ENCODE results near the gene PTCHD4. TPM values are rescaled to one million over a fixed set of nuclear protein-coding genes. Genes with fewer than 3 reads are reported as not detected.

PTCHD4 gene
- total and polyA plus RNA-seq, 2 experiments from 2014 or later, result 1.3 to 2.3 TPM

- no peaks in the 10 kb centered on the region for H3K27me3 ChIP-seq
- H3K27ac ChIP-seq, result no peak overlapping the region
- no peak overlapping the region for H2AFZ ChIP-seq
- TF ChIP-seq CTCF (IDR thresholded peaks at IDR 0.05; ENCODE audit: poor library complexity), result no peak
- TF ChIP-seq EZH2 (IDR thresholded peaks at IDR 0.05; ENCODE audit: borderline replicate concordance), result no peak
- no peak for TF ChIP-seq EZH2phosphoT487 (IDR thresholded peaks at IDR 0.05; ENCODE audit: low read depth, severe bottlenecking, unreplicated experiment)
- no peaks in the 10 kb centered on the region for H3K9me2 ChIP-seq (replicated peaks; ENCODE audit: insufficient read depth)
- no peak for DNase-seq (ENCODE audit: low spot score)
- no peak overlapping the region for H3K4me2 ChIP-seq
- H3K4me3 ChIP-seq, result no peak overlapping the region
- no peaks in the 10 kb centered on the region for H4K20me1 ChIP-seq (ENCODE audit: insufficient read depth, poor library complexity, severe bottlenecking)
- H3K9me3 ChIP-seq (ENCODE audit: low read depth), result no peaks in the 10 kb centered on the region
- no peaks in the 10 kb centered on the region for H3K79me2 ChIP-seq
- H3K36me3 ChIP-seq (replicated peaks; ENCODE audit: insufficient read depth, low read depth), result no peaks in the 10 kb centered on the region
- H3K4me1 ChIP-seq (ENCODE audit: insufficient read depth), result peaks cover 2% of the 10 kb centered on the region
Measured at GRCh38 chr6:48085131-48085741, 25.8 kb downstream of the PTCHD4 start.

GRCh38 chr6:48084201-48084600, 26.8 kb downstream of the PTCHD4 start:
- peaks cover 5% of the 10 kb centered on the region for H3K4me1 ChIP-seq (ENCODE audit: insufficient read depth)
- no peaks in the 10 kb centered on the region for H3K27me3 ChIP-seq
- TF ChIP-seq EZH2phosphoT487 (IDR thresholded peaks at IDR 0.05; ENCODE audit: low read depth, severe bottlenecking, unreplicated experiment), result no peak
- H3K9me3 ChIP-seq (ENCODE audit: low read depth), result no peaks in the 10 kb centered on the region
- H3K9me2 ChIP-seq (replicated peaks; ENCODE audit: insufficient read depth), result no peaks in the 10 kb centered on the region
- no peak overlapping the region for H3K4me2 ChIP-seq
- H4K20me1 ChIP-seq (ENCODE audit: insufficient read depth, poor library complexity, severe bottlenecking), result no peaks in the 10 kb centered on the region
- H3K4me3 ChIP-seq, result no peak overlapping the region
- H2AFZ ChIP-seq, result no peak overlapping the region
- no peaks in the 10 kb centered on the region for H3K36me3 ChIP-seq (replicated peaks; ENCODE audit: insufficient read depth, low read depth)
- no peak for DNase-seq (ENCODE audit: low spot score)
- H3K79me2 ChIP-seq, result no peaks in the 10 kb centered on the region
- no peak overlapping the region for H3K27ac ChIP-seq

DNA sequence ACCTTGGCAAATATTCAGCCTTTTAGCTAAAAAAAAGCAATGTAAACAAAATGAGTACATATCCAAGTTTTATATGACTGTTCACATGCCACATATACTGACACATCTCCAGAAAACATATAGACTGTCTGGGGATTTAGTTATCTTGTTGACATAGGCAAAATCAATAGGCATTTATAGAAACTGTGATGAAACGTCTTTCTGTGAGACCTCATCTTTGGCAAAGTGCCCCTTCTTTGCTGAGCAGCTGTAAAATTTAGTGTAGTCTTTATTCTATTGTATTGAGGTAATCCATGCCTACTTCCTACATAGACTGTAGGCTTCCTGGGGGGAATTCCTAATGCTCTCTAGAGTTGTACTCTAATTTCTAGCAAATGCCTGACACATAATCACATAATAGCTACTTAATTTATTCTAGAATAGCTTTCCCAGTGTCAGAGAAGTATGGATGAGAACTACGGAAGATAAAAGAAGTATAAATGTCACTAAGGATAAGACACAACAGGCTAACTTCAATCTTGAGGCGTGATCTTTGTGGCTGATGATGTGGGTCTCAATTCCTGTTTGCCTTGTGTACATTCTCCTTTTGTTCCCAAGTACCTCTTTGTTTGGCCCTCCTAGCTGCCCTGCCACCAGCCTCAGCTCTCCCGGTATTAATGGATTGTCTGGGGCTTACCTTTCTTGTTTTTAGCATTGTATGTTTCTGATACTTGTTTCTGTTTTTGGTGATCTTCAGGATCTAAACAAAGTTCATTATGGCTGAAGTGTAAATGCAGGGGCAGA, 30.6 kb downstream of the PTCHD4 start:
- Histone ChIP-seq H3K36me3 (replicated peaks; ENCODE audit: insufficient read depth, low read depth) (no peaks in the 10 kb centered on the region), H4K20me1 (ENCODE audit: insufficient read depth, poor library complexity, severe bottlenecking) (no peaks in the 10 kb centered on the region), H3K9me3 (ENCODE audit: low read depth) (no peaks in the 10 kb centered on the region), H3K27ac (no peak overlapping the region), H2AFZ (no peak overlapping the region), H3K4me3 (no peak overlapping the region), H3K9me2 (replicated peaks; ENCODE audit: insufficient read depth) (no peaks in the 10 kb centered on the region), H3K4me2 (no peak overlapping the region), H3K4me1 (ENCODE audit: insufficient read depth) (peaks cover 5% of the 10 kb centered on the region), H3K27me3 (no peaks in the 10 kb centered on the region), H3K79me2 (no peaks in the 10 kb centered on the region)
- WGBS (ENCODE audit: low lambda C conversion rate, missing lambda C conversion rate), result 60% methylated on average over 4 of the region's 4 CpGs
- TF ChIP-seq CTCF (IDR thresholded peaks at IDR 0.05; ENCODE audit: poor library complexity), result no peak
- no peak for TF ChIP-seq EZH2phosphoT487 (IDR thresholded peaks at IDR 0.05; ENCODE audit: low read depth, severe bottlenecking, unreplicated experiment)
- no peak for TF ChIP-seq EZH2 (IDR thresholded peaks at IDR 0.05; ENCODE audit: borderline replicate concordance)
- no peak for DNase-seq (ENCODE audit: low spot score)

DNA sequence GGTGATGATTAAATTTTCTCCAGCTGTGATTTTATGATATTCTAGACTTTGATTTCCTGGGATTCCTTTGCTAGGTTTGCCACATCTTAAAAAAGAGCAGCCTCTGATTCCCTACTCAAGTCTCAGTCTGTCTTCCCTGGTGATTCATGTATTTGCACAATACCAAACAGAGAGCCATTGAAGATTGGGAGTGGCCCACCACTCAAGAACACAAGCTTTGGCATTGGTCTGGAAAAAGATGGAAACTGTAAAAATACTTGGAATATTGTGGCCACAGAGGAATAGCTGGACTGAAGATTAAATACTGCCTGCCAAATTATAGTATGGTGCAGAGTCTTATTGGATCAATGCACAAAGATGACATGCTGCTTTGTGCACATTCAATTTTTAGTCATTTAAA, 32.9 kb downstream of the PTCHD4 start:
- peaks cover 5% of the 10 kb centered on the region for H3K4me1 ChIP-seq (ENCODE audit: insufficient read depth)
- no peak overlapping the region for H3K27ac ChIP-seq
- H3K36me3 ChIP-seq (replicated peaks; ENCODE audit: insufficient read depth, low read depth), result no peaks in the 10 kb centered on the region
- no peak overlapping the region for H3K4me3 ChIP-seq
- no peaks in the 10 kb centered on the region for H3K79me2 ChIP-seq
- H3K9me3 ChIP-seq (ENCODE audit: low read depth), result no peaks in the 10 kb centered on the region
- no peak overlapping the region for H2AFZ ChIP-seq
- no peaks in the 10 kb centered on the region for H3K27me3 ChIP-seq
- H4K20me1 ChIP-seq (ENCODE audit: insufficient read depth, poor library complexity, severe bottlenecking), result no peaks in the 10 kb centered on the region
- no peak for TF ChIP-seq CTCF (IDR thresholded peaks at IDR 0.05; ENCODE audit: poor library complexity)
- TF ChIP-seq EZH2phosphoT487 (IDR thresholded peaks at IDR 0.05; ENCODE audit: low read depth, severe bottlenecking, unreplicated experiment), result no peak
- TF ChIP-seq EZH2 (IDR thresholded peaks at IDR 0.05; ENCODE audit: borderline replicate concordance), result no peak
- DNase-seq (ENCODE audit: low spot score), result no peak
- H3K9me2 ChIP-seq (replicated peaks; ENCODE audit: insufficient read depth), result no peaks in the 10 kb centered on the region
- H3K4me2 ChIP-seq, result no peak overlapping the region
